ENCODE results near the gene IFI44L.

Gene IFI44L

DNA sequence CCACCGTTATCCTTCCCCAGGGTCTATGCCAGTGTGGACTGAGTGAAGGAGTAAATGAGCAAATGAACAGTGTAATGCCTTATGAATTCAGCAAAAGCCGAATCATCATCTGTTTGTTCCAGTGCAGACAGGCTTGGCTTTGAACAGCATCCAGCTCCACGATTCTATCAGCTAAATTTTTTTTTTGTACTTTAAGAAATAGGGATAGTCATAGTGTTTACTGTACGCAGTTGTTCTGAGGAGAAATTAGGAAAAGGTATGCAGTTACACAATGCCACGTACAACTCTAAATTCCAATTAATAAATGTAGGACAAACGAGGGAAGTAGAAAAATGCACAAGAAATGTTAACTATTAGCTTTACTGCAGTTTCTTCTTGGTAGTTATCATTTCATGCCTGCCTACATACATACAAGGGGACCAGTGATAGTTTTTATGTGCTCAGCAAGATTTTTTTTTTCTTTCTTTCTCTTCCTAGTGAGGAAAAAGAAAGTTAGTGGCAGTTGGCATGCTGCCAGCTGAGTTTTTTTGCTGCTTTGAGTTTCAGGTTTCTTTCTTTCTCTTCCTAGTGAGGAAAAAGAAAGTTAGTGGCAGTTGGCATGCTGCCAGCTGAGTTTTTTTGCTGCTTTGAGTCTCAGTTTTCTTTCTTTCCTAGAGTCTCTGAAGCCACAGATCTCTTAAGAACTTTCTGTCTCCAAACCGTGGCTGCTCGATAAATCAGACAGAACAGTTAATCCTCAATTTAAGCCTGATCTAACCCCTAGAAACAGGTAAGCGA is at the start of gene IFI44L:
IFI44L (plus strand) TSS at position 646 of the 777 bp plus-strand sequence. CDS start 7,468 bp downstream, outside the sequence.
- DNase-seq, result peak; percentile 65

DNA sequence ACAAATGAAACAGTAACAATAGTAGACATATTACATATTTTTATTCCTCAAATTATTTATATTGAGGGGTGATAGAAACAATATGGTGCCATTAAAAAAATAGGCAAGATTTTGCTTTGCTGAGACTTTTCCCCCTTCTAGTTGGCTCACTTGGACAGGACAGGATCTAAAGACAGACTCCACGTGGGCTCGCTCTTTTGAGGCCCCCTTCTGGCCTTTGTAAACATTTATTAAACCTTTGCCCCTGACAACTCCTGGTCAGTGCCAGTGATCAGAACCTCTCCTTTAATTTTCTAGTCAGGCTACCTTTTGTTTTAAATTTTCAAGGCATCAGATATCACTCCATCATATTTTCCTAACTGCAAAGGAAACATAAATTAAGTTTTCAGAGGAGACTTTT is 49.7 kb upstream of the IFI44L start:
- no peak for DNase-seq

DNA sequence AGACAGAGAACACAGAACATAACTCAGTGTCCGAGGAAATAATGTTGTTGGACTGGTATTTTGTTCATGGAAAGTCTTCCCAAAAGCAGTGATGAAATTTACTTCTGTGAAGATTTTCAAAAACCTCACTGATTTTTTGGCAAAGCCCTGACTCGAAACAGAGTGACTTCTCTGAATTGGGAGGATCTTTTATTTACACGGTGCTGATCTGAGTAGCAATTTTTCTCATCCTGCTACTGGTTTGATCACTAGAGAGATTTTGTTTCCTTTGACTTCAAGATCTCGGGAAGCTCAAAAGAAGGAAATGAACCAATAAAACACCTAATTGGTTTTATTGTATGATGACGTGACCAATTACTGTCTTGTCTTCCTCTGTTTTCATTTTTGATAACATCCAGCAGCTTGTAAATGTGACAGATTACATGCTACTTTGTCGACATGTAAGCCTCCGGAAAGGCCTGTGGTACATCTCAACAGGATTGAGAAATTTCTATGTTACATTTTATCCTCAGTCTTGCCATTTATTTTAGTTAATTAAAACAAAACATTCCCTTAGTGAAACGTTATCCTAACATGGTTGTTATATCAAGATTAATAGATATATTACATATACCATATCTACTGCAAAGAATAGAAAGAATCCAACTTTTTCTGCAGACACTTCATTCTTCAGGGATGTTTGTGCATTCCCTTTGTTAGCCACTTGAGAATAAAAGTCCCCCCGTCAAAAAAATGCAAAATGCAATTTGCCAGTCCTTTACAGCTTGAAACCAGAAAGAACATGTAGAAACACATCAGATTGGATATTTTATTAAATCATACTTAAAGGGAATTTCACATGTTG is 42.8 kb upstream of the IFI44L start:
- no peak for DNase-seq

DNA sequence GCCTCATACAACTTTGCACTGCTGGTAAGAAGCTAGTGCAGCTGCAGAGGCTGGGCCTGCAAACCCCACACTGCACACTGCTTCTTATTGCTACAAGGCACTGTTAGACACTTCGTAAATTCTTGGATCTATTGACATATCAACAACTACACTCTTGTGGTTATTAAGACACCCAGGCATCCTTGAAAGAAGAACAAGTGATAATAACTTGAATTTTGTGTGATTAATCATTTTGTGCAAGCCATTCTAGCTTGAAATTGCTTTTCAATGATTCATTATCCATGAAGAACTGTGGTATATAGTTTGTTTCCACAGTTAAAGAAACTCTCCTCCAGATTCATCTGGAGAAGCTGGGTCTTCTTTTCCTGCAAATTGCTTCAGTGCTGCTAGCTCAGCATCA is 33.7 kb upstream of the IFI44L start:
- no peak for DNase-seq

DNA sequence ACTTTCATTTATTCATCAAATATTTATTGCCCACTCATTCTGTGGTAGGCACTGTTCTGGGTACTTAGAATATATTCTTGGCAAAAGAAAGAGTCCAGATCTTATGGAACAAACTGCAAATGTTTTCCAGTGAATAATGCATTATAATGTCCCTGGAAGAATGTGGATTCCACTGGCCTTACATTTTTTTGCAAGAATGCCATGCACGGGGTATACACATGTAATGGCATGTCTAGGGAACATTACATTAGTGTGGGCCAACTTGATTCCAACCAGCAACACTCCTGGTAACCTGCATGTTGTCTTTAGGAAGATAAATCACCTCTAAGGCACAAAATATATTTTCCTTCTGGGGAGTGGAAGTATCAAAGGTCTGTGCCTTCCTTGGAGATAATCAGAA is 33.0 kb upstream of the IFI44L start:
- DNase-seq, result no peak

DNA sequence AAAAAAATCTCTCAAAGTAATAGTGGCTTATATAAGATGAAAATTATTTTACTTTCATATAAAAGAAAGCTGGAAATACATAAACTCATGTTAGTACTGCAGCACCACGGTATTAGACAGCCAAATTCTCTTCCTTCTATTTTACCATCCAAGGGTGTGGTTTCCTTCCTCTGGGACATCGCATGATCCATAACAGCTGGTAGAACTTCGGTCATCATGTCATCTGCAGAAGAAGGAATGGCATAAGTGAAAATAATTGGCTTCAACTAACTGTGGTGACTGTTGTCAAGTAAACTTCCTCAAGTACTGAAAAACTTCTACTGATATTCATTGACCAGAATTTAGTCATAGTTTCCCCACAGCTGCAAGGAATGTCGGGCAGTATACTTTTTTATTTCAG is 28.3 kb upstream of the IFI44L start:
- no peak for DNase-seq

DNA sequence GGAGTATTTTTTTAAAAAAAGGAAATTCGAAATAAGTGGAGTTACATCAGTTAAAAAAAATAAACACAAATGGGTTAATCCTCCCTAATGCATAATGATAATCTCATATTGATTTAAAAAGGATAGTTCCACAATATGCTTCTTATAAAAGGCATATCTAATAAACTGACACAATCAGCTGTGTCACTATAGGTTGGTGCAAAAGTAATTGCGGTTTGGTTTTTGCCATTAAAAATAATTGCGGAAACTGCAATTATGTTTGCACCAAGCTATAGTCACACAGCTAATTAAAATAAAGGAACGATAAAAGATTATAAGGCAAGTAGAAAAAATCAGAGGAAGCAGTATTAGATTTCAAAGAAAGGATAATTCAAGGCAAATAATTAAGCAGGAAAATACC is 21.0 kb upstream of the IFI44L start:
- DNase-seq, result no peak

DNA sequence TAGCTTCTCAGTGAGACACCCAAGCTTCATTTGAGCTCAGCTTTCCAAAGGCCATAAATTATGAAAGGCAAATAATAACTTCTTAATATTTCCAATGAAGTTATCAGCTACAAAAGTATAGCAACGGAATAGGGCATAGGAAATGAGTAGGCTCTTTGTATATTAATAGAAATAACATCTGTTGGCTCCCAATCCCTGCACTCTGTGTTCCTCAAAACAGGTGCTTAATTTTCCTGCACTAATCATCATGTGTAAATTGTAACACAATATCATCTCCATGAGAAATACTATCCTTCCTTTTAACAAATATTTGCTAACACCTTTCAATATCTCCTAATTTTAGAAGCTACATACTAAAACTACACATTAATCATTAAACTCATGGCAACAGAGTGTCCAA is 19.2 kb upstream of the IFI44L start:
- no peak for DNase-seq

DNA sequence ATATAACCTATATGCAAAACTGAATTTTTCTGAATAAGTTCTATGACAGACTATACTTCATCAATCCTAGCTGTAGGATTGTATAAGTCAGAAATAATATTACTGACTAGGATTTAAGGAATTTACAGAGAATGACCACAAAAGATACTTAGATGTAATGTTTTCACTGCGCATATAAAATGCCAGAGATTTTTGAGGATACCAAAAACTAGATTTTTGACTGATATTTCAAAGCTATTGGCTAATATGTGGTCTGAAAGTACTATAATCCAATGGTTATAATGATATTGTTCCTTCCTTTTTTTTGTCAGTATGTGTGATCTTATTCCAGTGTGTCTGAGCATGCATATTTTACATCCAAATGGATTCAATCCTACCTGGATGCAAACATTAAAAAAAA is 17.0 kb upstream of the IFI44L start:
- no peak for DNase-seq

DNA sequence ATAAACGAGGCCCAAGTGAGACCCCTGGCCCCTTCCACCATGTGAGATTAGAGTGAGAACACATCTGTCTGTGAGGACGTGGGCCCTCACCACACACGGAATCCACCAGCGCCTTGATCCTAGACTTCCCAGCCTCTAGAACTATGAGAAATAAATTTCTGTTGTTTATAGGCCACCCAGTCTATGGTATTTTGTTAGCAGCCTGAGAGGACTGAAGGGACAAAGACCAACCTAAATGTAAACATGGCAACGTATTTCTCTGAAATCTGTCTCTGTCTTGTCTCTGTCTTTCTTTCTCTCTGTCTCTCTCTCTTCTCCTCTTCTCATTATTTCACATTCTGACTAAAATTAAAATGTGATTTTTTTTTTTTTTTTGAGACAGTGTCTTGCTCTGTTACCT is 15.6 kb upstream of the IFI44L start:
- no peak for DNase-seq

DNA sequence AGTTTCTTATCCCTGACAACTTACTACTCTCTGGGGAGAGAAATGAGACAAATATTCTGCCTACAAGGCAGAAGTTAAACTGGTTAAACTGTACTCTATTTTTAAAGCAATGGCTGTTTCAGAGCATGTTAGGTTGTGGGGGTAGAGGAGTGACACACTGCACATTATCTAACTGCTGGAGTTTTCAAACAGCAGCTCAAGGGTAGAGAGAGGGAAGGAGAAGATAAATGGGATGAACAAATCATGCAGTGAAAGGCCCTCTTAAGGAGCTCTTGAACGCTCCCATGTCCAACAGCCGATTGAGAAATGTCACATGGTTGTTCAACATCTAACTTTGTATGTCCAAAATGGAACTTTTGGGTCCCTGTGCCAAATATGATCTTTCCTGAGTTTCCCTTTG is 14.0 kb upstream of the IFI44L start:
- DNase-seq, result no peak

DNA sequence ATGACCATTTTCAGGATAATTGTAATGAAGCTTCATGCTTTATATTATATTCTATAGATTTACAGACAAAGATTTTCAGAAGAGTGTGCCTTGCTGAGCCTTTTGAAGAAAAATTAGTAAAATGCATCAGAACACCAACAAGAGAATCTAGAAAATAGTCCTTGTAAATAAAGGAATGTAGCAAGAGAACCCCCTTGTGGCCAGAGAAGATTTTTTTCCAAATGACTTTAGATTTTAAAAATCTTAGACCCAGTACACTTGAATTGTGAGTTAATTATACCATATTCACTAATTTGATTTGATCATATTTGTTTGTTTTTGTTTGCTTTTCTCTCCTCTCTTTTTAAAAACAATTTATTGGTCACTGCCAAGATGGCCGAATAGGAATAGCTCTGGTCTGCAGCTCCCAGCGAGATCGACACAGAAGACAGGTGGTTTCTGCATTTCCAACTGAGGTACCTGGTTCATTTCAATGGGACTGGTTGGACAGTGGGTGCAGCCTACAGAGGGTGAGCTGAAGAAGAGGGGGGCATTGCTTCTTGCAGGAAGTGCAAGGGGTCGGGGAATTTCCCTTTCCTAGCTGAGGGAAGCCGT is 12.8 kb upstream of the IFI44L start:
- no peak for DNase-seq

DNA sequence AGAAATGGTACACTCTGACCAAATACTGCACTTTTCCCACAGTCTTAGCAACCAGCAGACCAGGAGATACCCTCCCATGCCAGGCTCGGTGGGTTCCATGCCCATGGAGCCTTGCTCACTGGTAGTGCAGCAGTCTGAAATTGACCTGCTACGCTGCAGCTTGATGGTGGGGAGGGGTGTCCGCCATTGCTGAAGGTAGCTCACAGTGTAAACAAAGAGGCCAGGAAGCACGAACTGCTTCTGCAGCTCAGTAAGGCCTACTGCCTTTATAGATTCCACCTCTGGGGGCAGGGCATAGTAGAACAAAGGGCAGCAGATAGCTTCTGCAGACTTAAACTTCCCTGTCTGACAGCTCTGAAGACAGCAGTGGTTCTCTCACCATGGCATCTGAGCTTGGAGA is 12.3 kb upstream of the IFI44L start:
- DNase-seq, result no peak

DNA sequence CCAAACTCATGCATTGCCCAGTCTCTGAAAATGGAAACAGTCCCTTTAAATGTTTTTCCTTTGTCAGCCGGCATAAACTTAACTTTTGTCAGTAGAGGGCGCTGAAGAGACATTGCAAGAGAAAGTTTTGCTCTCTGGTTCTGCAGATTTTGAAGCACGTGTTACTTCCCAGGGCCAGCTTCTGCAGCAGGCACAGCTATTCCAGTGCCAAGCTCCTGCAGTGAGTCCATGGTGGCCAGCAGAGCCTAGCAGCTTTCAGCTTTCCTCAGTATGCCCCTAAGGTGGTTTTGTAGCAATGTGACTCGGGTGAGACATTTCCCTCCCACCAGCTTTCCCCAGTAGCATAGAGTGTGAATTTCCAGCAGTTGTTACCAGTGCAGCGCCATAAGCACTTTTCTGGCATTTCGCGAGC is 2.6 kb upstream of the IFI44L start:
- peak; percentile 61 for DNase-seq

DNA sequence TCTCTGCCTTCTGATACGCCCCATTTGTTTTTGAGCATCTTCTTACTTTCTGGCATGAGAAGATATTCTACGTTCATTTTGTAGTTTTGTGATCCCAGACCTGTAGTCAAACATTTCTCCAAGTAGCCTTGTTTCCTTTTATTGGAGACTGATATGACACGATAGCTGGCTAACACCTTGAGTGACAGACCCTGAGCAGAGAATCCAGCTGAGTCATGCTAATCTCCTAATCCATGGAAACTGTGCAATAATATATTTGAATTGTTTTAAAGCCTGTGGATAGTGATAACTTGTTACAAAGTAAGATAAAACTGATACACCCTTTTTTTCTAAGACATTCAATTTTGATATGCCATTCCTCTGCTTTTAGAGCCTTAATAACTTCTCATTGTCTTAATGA is 1.2 kb upstream of the IFI44L start:
- DNase-seq, result no peak

DNA sequence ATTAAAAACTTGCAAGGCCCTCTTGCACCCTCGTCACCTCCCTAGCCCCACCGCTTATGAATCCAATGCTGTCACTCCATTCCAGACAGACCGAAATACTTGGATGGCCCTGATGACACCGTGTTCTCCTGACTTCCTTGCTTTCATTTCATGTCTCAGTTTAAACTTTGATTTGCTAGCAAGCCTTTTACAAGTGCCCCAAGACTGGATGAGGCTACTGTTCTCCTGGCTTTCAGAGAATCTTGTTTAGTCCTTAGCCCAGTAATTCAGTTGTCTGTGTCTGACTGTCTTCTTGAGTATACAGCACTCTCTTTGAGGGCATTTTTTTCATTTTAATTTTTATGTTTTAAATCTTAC is 824 bp upstream of the IFI44L start:
- no peak for DNase-seq

DNA sequence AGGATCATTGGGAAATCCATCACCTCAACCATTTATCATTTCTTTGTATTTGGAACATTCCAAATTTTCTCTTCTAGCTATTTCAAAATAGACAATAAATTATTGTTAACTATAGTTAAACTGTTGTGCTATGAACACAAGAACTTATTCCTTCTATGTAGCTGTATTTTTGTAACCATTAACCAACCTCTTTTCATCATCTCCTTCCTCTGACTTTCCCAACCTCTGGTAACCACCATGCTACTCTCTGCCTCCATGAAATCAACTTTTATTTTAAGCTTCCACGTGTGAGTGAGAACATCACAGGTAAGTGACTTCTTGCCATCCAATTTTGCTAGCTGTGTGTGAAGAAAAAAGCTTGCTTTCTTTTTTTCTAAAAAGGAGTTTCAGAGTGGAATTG is 418 bp downstream of the IFI44L start:
- DNase-seq, result no peak

DNA sequence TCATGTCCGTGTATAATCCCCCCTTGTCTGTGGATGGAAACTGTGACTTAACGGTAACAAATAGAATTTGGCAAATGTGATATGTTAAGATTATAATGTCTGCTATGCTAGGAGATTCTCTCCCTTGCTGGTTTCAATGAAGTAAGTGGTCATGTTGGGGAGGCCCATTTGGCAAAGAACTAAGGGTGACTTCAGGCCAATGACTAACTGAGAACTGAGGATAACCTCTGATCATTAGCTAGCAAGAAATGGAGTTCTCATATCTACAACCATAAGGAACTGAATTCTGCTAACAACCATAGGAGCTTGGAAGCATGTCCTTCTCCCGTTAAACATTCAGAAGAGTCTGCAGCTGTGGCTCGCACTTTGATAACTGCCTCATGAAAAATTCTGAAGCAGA is 2.3 kb downstream of the IFI44L start:
- DNase-seq, result no peak

DNA sequence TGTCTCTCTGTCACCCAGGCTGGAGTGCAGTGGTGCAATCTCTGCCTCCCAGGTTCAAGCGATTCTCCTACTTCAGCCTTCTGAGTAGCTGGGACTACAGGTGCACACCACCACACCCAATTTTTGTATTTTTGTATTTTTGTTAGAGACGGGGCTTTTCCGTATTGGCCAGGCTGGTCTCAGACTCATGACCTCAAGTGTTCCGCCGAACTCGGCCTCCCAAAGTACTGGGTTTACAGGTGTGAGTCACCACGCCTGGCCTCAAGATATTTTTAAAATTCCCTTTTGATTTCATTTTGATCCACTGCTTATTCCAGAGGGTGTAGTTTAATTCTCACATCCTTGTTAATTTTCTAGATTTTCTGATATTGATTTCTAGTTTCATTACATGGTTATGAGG is 3.8 kb downstream of the IFI44L start:
- no peak for DNase-seq

DNA sequence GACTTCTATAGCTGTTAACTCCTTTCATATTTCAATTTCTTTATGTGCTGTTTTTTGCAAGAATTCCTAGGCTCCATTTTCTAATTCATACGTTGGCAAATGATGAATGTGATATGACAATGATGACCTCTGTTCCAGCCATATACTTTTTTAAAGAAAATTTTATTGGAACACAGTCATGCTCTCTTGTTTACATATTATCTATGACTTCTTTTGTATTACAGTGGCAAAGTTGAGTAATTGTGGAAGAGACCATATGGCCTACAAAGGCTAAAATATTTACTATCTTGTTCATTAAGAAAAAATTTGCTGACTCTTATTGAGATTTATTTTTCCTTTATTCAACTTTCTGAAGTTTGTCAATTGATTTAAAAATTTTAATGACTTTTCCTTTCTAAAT is 7.1 kb downstream of the IFI44L start:
- DNase-seq, result no peak

DNA sequence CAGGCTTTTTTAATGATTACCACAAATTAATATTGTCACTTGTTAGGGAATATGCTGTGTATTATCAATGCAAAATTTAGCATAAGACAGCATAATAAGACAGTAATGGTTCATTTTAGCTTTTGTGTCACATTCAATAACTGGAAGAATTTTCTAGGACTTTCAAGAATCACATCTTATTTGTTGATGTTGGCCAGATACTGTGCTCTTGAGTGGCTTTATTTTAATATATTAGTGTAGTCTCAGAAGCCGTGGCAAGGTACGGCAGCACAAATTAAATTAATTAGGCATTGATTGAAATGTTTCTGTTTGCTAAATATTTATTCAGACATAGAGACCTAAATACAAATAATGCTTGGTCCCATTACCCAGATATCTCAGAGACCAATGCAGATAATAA is 10.4 kb downstream of the IFI44L start:
- DNase-seq, result no peak

DNA sequence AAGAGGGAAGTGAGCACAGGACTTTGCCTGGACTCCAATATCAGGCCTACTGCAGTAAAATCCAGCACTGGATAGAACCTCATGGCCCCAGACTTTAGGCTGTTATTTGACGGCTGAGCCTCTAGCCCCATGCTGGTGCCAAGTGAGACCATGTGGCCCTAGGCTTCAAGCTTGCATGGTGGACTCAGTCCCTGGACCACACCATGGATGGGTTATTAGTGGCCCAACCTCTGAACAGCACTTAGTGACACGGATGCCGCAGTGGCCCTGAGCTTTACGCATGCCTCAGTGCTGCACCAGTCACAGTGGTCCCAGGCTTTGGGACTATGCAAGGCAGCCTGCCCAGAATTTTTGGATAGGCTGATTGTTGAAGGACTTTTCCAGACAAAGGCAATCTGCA is 13.0 kb downstream of the IFI44L start:
- no peak for DNase-seq

DNA sequence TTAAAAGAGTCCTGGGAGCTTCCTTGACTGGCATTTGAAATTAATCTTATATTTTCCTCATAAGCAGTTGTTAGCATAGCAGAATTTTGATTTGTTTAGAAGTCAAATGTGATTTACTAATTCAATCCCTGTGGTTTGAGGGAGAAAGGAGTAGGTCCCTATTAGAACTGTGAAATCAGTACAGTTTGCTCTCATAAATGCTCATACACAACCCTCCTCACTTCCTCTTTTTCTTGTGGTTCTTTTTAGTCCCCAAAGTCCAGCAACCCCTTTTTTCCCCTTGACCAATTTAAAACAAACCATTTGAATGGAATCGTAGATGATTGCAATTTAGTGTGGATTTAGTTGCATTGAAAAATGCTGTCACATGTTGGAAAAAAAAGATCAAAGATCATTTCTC is 20.2 kb downstream of the IFI44L start:
- no peak for DNase-seq

DNA sequence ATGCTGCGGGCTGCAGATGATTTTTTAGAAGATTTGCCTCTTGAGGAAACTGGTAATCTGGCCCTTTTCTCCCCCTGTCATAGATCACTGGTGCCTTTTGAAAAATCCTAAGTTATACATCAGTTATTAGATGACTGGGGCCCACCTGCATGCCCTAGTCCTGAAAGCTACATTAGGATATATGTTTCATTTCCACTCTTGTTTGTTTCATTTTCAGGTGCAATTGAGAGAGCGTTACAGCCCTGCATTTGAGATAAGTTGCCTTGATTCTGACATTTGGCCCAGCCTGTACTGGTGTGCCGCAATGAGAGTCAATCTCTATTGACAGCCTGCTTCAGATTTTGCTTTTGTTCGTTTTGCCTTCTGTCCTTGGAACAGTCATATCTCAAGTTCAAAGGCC is 21.3 kb downstream of the IFI44L start:
- no peak for DNase-seq

All from activated CD8-positive, alpha-beta memory T cell treated with anti-CD3 and anti-CD28 coated beads, Interleukin-2, amount 50 U/mL, for 48 hours (primary cell).